HepG2 (cell line): ENCODE measurements around the gene ZMYM3. TPM values are rescaled to one million over a fixed set of nuclear protein-coding genes. Genes with fewer than 3 reads are reported as not detected.

Experiments used
- CSRNP1 ChIP-seq: sonication (generic); formaldehyde crosslinking; IDR thresholded peaks from 2 replicates; pipeline ENCODE4 v1.8.1; 2023; ENCODE audit warnings: mild to moderate bottlenecking, missing genetic modification reagents
- FOXM1 ChIP-seq: sonication (generic); formaldehyde crosslinking; IDR thresholded peaks from 2 replicates; pipeline ENCODE4 v1.5.0; 2020; ENCODE audit warnings: missing genetic modification reagents
- HCFC1 ChIP-seq: fragments of 150-350 bp; IDR thresholded peaks from 2 replicates; pipeline ENCODE4 v1.6.1; 2014; ENCODE audit warnings: low read depth, low read length
- HIVEP1 ChIP-seq: sonication (generic); formaldehyde crosslinking; IDR thresholded peaks from 2 replicates; pipeline ENCODE4 v1.4.0; 2020; ENCODE audit warnings: mild to moderate bottlenecking, missing genetic modification reagents
- LCORL ChIP-seq, 2 experiments: fragments of 450-650 bp in 1 of 2; sonication (generic) in 1 of 2; formaldehyde crosslinking in 1 of 2; IDR thresholded peaks; 2 replicates each; pipeline versions ENCODE4 v1.5.0 to v1.6.1; 2017 to 2020; ENCODE audit warnings: antibody characterized with exemption in 1 of 2, missing genetic modification reagents in 1 of 2
- PRPF4 ChIP-seq: fragments of 200-400 bp; formaldehyde crosslinking; IDR thresholded peaks from 2 replicates; pipeline ENCODE4 v1.6.1; 2016; ENCODE audit warnings: low read length, low read depth; ENCODE audit not compliant: poor library complexity, severe bottlenecking
- RARG ChIP-seq: sonication (generic); formaldehyde crosslinking; IDR thresholded peaks from 2 replicates; pipeline ENCODE4 v1.4.0; 2020; ENCODE audit warnings: low read depth, mild to moderate bottlenecking, missing genetic modification reagents
- SKIL ChIP-seq: sonication (generic); formaldehyde crosslinking; IDR thresholded peaks from 2 replicates; pipeline ENCODE4 v1.8.0; 2022; ENCODE audit warnings: missing genetic modification reagents, mild to moderate bottlenecking, moderate library complexity, borderline replicate concordance
- SRSF1 ChIP-seq: fragments of 200-400 bp; formaldehyde crosslinking; optimal IDR thresholded peaks from 2 replicates; pipeline ENCODE3; 2017; ENCODE audit warnings: mild to moderate bottlenecking, low read depth, low read length, moderate library complexity
- TEF ChIP-seq: sonication (generic); formaldehyde crosslinking; IDR thresholded peaks from 2 replicates; pipeline ENCODE4 v1.5.0; 2020; ENCODE audit warnings: missing genetic modification reagents
- ZGPAT ChIP-seq: IDR thresholded peaks from 2 replicates; pipeline ENCODE4 v1.6.1; 2016; ENCODE audit warnings: mild to moderate bottlenecking
- ZNF101 ChIP-seq: sonication (generic); formaldehyde crosslinking; IDR thresholded peaks from 2 replicates; pipeline ENCODE4 v1.4.0; 2020; ENCODE audit warnings: mild to moderate bottlenecking, low read depth, missing genetic modification reagents, borderline replicate concordance
- ZNF225 ChIP-seq: sonication (generic); formaldehyde crosslinking; IDR thresholded peaks from 2 replicates; pipeline ENCODE4 v1.4.0; 2020; ENCODE audit warnings: mild to moderate bottlenecking, missing genetic modification reagents
- ZNF256 ChIP-seq: sonication (generic); formaldehyde crosslinking; conservative IDR thresholded peaks from 2 replicates; pipeline ENCODE4 v1.4.0; 2020; ENCODE audit warnings: missing genetic modification reagents
- ZNF574 ChIP-seq: sonication (generic); formaldehyde crosslinking; IDR thresholded peaks from 2 replicates; pipeline ENCODE4 v1.4.0; 2020; ENCODE audit warnings: missing genetic modification reagents
- ZNF746 ChIP-seq: sonication (generic); formaldehyde crosslinking; IDR thresholded peaks from 2 replicates; pipeline ENCODE4 v1.8.0; 2022; ENCODE audit warnings: mild to moderate bottlenecking, missing genetic modification reagents
- ZNF770 ChIP-seq: sonication (generic); formaldehyde crosslinking; IDR thresholded peaks from 2 replicates; pipeline ENCODE4 v1.5.0; 2020; ENCODE audit warnings: mild to moderate bottlenecking, missing genetic modification reagents
- polyA plus RNA-seq, 8 experiments: library from polyadenylated mRNA; depleted of rRNA in 3 of 8; stranded (reverse) in 7 of 8; unstranded in 1 of 8; fragments of >200 nt; fragmentation: Illumina TruSeq in 4 of 8; extraction: Trizol in 4 of 8; gene quantifications; 2 replicates each; pipeline versions ENCODE4 v1.2.1 to v1.2.3, GENCODE V29; 2011 to 2016; ENCODE audit warnings: low read depth in 4 of 8, missing spikeins in 1 of 8, mixed read lengths in 1 of 8; ENCODE audit not compliant: insufficient read depth in 1 of 8
- total RNA-seq, 5 experiments: library from RNA; depleted of rRNA; stranded (reverse); fragments of >200 nt; fragmentation: Illumina TruSeq; extraction: Trizol; gene quantifications; 2 replicates each; pipeline ENCODE4 v1.2.3, GENCODE V29; 2016; ENCODE audit warnings: low read depth in 1 of 5

ZMYM3 gene
- total and polyA plus RNA-seq, 2 of the 13 experiments (the other 11 are each of a cell fraction or from before 2014, with no cell fraction given), result 26.4 to 35.4 TPM

GRCh38 chrX:71254092-71254963 lies at the start of gene ZMYM3 (continued):
- TF ChIP-seq ZNF574 (CRISPR knock-in tag), result no peak
- TF ChIP-seq FOXM1 (CRISPR knock-in tag), result no peak
- no peak for TF ChIP-seq LCORL (IDR thresholded peaks at IDR 0.05)
- no peak for TF ChIP-seq LCORL (CRISPR knock-in tag; IDR thresholded peaks at IDR 0.05)
- TF ChIP-seq TEF (CRISPR knock-in tag), result no peak
- no peak for TF ChIP-seq ZNF256
- TF ChIP-seq RARG (CRISPR knock-in tag), result no peak
- no peak for TF ChIP-seq HCFC1
- no peak for TF ChIP-seq HIVEP1 (CRISPR knock-in tag)
- TF ChIP-seq PRPF4, result no peak
- 0 out of 2 replicates have a peak, but pooled peaks have one; percentile 14 for TF ChIP-seq ZNF770 (CRISPR knock-in tag)
- TF ChIP-seq CSRNP1, result no peak
- TF ChIP-seq SRSF1, result peak; percentile 47
- TF ChIP-seq ZNF746 (CRISPR knock-in tag), result no peak
- TF ChIP-seq SKIL (CRISPR knock-in tag), result no peak
- no peak for TF ChIP-seq ZNF101 (CRISPR knock-in tag)
- no peak for TF ChIP-seq ZNF225 (CRISPR knock-in tag)
- no peak for TF ChIP-seq ZGPAT (CRISPR knock-in tag)
